ENCODE data around the gene TBKBP1.

Gene TBKBP1

DNA sequence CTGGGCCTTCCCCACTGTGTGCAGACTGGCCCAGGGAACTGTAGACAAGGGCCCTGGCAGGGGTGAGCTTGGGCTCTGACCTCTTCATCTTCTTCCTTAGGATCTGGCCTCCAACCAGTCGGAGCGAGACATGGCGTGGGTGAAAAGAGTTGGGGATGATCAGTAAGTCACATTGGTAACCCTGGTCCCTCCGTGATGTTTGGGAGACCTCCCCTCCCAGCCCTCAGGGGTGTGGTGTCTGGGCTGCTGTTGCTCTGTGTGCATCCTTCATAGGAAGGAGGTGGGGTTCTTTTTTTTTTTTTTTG, 5.5 kb downstream of the TBKBP1 start:
- DNase-seq: no peak

DNA sequence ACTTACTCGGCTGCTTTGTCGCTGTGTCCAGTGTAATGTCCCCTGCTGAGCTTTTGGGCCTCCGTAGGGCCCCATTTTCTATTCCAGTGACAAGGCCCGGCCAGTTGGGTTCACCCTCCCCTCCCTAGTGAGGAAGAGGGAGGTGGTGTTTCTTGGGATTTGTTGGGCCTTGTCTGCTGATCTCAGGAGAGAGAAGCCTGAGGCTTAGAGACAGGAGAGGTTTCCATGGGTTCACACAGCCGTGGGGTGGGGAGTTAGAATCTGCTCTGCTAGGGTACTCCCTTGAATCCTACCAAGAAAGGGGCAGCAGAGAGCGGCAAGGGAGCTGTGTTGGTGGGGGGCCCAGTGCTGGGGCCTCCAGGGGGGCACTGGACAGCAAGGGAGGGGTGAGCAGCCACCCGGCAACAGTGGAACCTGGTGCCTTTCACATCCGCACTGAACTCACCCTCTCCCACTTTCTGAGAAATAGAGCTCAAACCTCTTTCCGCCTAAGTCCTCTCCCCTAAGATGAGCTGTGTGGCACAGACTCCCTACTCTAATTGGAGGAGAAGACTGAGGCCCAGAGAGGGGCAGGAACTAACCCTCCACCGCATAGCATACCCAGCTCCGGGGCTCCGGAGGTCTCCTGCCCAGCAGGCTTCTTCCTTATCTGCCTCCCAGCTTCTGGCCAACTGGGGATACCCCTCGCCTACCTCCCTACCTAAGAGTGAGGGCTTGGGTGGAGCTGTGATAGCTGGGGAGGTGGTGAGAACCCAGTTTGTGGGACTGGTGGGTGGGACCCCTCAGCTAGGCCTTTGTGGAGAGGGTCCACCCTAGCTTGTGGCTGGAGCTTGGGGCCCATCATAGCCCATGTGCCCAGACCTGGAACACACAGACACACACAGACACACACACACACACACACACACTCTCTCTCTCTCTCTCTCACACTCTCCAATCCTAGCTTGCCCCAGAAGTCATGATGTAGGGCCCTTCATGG, 6.8 kb downstream of the TBKBP1 start:
- no peak for DNase-seq

DNA sequence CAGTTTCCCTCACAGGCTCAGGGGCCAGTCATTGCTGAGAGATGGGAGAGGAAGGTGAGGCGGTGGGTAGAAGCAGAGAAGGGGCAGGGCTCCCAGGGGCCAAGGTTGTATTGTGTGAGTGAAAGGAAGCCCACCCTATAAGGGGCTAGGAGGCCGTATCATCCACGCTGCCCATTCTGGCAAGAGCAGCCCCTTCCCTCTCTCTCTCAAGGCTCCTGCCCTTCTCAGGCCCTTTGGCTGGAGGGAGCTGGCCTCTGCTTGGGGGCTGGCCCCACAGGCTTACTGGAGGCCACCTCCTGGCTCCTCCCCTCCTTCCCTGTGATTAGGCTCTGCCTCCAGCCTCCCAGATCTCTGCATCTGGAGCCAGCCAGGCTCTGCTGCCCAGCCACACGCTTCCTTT, 7.6 kb downstream of the TBKBP1 start:
- no peak for DNase-seq

DNA sequence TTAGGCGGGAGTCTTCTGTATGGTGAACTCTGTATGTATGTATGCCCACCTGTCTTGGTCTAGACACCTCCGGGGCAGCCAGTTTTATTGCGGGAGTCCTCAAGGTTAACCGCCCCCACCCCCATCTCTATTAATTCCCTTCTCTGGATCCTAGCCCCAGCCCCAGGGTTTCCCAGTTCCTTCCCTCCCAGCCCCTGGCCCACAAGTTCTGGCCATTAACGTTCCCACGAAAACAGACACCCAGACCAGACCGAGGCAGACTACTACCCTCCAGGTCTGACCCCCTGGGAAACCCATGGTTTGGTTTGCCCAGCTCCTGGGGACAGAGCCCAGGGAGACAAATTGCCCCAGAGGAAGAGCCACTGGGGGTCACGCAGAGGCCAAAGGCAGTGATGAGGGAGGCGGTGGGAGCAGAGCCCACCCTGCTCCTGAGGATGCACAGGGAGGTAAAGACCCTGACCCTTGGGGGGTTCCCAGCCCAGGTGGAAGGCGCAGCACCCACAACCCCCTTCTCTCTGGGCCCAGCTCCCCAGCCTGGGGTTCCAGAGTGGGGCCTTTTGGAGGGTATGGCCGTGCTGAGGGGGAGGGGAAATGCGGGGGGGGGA, 8.5 kb downstream of the TBKBP1 start:
- no peak for DNase-seq

DNA sequence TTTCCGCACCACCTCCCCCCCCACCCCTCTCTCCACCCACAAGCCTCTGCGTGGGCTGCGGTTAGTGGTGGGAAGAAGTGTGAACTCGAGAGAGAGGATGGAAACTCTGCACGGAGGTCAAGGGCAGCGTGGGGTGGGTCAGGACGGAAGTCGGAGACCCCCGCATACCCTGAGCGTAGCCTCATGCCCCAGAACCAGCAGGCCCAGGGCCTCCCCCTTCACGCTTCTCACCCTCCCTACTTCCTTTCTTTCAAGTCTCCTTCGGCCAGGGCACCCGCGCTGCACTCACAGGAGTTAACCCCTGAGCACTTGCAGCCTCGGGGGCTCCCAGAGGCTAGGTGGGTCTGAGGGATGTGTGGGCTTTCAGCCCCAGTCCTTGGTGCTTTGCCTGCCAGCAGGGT, 9.2 kb downstream of the TBKBP1 start:
- no peak for DNase-seq

DNA sequence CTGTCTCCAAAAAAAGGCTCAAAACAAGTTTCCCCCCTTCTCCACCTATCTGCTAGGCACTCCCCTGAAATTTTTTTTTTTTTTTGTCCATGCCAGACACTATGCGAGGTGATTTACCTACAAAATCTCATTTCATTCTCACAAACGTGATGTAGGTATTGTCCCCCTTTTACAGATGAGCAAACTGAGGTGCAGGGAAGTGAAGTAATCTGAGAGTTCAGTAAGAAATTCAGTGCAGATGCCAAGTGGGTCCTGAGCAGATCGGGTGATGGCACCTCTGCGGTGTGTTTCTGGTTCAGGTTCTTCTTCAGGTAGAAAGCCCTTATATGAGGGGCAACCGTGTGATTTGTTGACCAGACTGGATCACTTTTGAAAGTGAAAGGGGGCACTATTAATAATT, 9.7 kb downstream of the TBKBP1 start:
- no peak for DNase-seq

DNA sequence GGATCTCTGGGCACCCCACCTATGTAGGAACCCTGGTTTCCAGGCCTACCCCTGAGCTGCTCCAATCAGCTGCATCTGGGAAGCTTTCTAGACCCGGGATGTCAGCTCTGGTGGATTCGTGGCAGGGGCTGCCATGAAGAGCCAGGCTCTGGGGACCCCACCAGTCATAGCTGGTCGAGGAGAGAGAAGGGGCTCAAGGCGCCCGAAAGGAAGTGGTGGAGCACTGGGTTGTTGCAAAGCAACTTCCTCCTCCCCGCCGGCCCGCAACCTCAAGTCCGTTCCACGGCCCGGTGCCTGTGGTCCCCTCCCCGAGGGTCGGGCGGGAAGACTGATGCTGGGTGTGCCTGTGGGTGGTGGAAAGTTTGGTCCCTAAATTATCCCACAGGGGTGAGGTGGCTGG, 10.2 kb downstream of the TBKBP1 start:
- DNase-seq: no peak

DNA sequence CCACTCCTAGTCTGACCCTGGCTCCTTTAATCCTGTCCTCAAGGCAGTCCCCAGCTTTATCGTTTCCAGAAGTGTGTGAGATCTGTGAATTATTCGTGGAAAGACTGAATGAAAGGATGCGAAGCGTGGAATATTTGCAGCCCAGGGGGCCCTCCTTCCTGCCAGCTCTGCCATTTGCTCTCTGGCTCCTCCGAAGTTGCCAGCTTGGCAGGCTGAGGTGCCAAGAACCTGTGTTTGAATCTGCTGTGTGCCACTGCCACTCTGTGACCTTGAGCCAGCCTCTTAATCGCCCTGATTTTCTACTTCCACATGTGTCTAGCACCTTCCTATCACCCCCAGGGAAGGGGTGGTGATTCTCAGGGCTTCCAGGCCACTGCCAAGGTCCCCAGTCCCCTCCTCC, 10.8 kb downstream of the TBKBP1 start:
- no peak for DNase-seq

DNA sequence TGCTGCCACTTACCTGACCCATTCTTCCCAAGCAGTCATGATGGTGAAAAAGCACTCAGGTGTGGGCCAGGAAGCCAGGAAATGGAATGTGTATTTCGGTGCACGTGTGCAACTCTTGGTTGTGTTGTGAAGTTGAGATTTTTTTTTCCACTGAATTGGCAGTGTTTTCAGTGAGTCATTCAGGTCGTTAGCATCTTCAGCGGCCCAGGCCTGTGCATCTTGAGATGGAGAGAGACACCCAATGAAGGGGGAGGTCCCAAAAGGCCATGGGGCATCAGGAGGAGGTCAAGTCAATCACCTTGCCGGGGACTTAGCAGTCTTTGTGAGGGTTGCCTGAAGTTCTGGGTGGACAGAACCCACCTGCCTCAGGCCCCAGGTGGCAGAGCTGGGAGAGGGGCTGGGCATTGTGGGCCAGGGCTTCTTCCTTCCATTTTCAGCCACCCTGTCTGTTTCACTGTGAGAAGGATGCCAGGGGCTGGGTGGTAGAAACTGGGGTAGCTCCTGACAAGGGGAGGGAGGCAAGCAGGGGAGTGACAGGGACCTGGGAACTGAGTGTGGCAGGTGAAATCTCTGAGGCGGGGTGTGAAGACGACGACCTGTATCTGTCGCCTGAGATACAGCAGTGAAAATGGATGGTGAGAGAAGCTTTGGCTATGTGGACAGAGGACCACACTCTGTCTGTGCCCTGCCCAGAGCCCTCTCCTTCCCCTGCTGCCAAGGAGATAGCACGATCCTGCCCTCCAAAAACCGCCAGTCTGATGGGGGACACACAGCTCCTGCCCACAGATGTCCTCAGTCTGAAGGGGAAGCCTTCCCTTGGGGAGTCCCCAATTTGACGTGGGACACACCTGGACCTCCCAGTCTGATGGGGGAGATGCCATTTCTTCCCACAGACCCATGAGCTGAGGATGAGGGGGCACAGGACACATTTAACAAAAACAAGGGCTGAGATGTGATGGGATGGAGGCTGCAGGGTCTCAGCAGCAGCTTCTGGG, 11.9 kb downstream of the TBKBP1 start:
- no peak for DNase-seq

DNA sequence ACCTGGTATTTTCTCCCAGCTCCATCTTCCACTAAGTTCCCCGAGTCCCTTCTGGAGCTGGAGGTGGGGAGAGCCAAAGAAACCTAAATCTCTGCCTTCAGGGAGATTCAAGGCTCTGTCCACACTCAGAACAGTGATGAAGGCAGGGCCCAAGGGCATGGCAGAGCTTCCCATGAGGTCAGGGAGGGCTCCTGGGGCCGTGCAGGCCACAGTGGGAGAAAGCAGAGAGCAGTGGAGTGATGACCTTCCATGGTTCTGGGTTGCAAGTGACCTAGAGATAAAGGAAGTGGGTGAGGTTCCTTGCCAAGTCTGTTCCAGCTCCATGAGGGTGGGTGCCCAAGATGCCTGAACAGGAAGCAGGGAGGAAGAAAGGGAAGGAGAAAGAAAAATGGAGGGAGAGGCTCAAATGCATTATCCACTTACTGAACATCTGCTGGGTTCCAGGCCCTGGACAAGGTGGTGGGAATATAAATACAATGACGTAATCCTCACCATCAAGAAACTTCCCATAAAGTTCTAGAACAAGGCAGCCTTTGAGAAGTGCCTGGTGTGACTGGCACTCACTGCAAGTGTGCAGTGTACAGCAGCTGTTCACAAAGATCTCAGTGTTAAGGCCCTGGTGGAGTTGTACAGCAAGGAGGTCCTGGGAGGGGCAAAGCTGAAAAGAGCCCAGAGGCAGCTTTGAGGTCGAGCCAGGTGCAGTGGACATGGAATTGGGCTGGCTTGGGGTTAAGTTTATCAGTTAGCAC, 13.3 kb downstream of the TBKBP1 start:
- DNase-seq: no peak

DNA sequence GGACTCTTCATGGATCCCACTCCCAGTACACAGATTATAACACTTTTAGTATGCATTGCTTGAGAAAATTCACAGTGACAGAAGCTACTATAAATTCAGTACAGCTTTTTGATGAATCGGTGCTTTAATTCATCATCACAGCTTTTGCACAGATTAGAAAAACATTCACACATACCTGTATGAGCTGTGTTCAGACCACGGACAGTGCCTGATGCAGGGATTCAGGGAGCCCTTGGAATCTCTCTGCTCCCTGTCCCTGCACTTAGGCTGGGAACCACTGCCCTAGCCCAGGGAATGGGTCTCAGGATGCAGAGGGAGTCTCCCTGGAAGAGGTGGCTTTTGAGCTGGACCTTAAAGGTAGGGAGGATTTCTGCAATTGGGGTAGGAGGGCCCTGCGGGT, 13.9 kb downstream of the TBKBP1 start:
- no peak for DNase-seq

DNA sequence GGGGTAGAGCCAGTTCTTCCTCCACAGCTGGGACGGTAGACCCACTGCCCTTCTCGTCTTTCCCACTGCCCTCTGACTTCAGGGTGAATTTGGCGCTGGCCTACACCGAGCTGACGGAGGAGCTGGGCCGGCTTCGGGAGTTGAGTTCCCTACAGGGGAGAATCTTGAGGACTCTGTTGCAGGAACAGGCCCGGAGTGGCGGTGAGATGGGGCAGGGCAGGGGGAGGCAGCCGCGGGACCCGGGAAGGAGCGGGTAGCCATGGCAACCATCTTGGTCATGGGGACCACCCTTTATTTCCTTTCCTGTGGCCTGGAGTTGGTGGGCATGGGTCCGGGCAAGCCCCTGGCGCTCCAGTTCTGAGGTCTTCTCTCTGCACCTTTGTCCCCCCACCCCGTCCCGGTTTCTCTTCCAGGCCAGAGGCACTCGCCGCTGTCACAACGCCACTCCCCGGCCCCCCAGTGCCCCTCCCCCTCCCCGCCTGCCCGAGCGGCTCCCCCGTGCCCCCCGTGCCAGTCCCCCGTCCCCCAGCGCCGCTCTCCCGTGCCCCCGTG, 14.4 kb downstream of the TBKBP1 start:
- no peak for DNase-seq

DNA sequence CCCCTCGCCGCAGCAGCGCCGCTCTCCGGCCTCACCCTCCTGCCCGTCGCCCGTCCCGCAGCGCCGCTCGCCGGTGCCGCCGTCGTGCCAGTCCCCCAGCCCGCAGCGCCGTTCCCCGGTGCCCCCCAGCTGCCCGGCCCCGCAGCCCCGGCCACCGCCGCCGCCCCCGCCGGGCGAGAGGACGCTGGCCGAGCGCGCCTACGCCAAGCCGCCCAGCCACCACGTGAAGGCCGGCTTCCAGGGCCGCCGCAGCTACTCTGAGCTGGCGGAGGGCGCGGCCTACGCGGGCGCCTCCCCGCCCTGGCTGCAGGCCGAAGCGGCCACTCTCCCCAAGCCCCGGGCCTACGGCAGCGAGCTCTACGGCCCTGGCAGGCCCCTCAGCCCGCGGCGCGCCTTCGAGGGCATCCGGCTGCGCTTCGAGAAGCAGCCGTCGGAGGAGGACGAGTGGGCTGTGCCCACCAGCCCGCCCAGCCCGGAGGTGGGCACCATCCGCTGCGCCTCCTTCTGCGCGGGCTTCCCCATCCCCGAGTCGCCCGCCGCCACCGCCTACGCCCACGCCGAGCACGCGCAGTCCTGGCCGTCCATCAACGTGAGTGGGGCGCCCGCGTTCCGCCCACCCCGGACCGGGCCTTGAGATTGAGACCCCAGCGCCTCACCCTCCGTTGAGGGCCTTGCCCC, 15.0 kb downstream of the TBKBP1 start:
- DNase-seq: no peak

DNA sequence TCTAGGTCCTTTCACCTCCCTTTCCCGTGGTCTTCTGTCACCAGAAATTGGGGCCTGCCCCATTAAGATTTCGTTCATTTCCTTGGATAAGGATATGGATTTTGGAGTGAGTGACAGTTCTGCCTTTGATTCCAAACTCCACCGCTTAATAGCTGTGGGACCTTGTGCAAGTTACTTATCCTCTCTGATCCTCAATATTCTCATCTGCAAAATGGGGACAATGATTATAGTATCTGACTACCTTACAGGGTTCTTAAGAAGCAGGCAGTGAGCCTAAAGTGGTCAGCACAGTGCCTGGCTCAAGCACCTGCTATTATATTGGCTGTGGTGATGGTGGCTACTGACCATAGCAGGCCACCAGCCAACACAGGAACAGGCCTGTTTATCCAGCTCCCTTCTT, 15.6 kb downstream of the TBKBP1 start:
- no peak for DNase-seq

DNA sequence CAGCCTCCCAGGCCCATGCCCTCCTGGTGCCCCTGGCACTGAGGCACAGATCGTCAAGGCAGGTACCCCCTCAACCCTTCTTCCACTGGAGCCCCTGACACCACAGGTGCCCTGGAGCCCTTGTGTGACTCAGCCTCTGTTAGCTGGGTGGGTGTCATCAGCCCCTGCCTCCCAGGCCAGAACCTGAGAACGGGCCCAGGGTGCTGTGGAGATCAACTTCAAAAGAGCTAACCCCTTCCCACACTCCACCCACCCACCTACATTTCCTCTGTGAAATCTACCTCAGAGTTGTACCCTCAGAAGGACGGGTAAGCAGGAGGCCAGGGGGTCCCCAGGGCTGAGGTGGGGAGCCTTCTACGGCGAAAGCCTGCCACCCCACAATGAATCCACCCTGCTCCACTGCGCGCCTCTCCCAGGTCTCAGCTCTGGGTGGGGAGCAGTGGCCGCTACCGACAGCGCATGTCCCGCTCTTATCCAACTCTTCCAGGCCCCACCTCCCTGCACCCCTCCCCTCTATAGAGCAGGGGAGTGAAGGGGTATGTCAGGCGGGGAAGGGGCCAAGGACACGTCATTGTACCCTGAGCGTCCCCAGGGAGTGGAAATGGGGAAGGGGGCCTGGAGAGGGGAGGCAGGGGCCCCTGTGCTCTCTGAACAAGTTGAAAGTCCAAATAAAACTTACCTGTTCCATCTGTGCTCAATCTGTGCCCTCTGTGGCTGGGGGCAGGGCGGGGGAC, 17.6 kb downstream of the TBKBP1 start:
- DNase-seq: no peak

DNA sequence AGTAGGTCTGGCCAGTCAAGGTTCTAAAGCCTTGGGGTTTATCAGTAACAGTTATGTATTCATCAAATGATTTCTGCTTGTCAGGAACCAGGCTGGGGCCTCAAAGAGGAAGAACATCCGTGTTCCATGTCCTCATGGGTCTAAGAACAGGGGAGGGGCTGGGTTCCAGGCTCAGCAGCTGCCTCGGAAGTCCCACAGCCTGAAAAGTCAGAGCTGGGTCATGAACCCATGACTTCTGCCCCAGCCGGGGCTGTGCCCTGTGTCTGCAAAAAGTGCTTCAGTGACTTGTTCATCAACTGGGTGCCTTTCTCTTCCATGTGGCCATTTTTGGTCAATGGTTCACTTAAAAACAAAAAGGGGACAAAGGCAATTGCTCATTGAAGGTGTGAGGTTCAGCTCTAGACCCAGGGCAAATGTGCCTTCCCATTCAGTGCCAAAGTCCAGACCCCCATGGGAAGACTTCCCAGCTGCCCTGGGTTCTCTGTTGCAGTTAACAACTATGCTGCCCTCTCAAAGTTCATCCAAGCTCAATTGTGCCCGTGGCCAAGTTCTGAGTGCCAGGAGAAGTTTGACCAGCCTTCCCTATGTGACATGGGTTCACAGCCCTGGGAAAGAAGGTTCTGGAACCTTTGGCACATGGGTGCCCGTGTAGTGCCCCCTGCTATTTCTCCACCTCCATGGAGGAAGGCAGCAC, 18.5 kb downstream of the TBKBP1 start:
- peak in 1 of 2 donors; percentile 51 for DNase-seq

DNA sequence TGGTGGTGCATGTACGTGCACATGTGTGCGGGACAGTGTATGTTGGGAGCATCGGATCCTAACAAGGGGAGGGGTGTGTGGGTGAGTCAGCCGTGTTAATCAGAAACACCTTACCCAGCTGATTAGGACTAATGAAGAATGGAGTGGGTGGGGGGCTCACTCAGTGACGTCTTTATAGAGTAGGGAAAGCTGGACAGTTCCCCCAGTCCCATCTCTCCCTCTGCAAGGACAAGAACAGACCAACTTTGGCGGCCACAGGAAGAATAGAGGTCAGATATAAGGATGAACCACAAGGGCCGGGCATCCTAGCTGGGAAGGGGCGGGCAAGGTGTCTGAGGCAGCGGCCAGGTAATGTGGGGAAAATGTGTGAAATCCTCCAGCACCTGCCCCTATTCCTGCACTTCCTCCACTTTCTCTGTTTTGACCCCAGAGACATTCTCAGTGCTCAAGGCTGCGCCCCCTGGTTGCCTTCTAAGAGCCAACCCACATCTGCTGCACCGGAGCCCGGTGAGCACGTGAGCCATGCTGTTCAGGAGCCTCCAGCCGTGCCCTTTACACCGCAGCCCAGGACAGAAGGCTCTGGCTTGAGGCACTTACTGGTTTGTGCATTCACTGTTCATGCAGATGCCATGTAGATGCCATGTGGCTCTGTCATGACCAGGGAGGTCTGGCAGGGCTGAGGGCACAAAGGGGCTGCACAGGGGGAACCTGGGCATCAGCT, 20.2 kb downstream of the TBKBP1 start:
- DNase-seq: no peak

DNA sequence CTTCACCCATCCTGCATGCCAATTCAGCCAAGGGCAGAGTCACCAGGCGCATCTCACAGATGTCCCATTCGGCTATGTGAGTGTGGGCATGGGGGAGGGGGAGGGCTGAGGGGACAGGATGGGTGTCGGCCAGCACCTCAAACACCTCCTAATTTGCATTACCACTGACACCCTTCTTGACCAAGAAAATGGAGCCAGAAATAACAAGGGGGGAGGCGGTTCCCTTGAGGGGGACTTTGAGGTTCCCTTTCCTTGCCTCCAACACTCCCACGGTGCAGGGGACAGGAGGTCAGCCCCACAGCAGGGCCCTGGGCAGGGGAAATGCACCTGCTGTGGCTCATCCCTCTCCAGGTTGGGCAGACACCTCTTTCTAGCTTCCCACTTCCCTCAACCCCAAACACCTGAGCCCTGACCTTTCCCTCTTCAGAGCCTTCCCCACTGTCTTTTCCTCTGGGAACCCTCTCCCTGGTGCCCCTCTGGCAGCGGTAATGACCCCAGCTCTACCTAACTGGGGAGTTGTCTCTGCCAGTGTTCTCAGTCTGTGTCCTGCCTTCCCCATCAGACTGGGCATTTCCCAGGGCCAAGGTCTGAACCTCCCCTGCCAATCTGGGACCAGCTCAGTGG, 20.9 kb downstream of the TBKBP1 start:
- no peak for DNase-seq

DNA sequence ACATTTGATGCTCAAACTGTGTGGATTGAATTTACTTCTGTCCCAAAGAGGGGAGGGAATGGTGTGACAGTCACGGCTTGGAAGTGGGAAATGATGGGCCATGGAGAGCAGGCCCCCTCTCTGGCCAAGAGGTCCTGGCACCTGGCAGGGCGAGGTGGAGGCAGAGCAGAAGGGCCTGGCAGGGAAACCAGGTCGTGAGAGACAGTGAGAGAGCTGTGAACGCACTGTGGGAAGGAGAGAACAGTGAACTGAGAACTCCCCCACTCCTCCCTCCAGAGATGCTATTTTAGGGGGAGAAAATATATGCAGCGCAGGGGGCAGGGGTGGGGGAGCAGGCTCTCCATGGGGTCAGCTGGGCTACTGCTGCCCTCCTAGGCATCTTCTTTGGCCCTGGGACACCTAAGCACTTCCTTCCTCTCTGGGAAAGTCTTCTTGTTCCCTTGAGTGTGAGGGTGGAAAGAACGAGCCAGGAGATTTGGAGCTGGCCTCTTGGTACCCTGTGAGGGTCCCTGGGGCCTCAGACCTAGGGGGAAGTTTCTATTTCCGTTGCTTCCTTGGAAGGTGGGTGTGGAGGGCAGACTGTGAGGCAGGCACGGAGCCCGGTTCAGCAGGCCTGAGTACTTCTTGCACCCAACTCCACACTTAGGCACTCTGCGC, 21.8 kb downstream of the TBKBP1 start:
- DNase-seq: no peak
